HepG2 (cell line): ENCODE results near the gene VPS11. TPM values are rescaled to one million over a fixed set of nuclear protein-coding genes. Genes with fewer than 3 reads are reported as not detected.

Experiments
- BORCS8-MEF2B ChIP-seq: sonication (generic); formaldehyde crosslinking; IDR thresholded peaks from 2 replicates; pipeline ENCODE4 v1.8.0; 2022; ENCODE audit warnings: mild to moderate bottlenecking, missing genetic modification reagents
- EHMT2 ChIP-seq: fragments of 200-600 bp; sonication (generic); IDR thresholded peaks from 2 replicates; pipeline ENCODE4 v1.7.0; 2017; ENCODE audit warnings: antibody characterized with exemption, low read depth, low read length, borderline replicate concordance
- ETS1 ChIP-seq: sonication (generic); formaldehyde crosslinking; IDR thresholded peaks from 2 replicates; pipeline ENCODE4 v1.4.0; 2020; ENCODE audit warnings: missing genetic modification reagents
- HNF4A ChIP-seq: sonication (generic); formaldehyde crosslinking; IDR thresholded peaks from 2 replicates; pipeline ENCODE4 v1.4.0; 2020; ENCODE audit warnings: missing genetic modification reagents
- KLF16 ChIP-seq, 2 experiments: sonication (generic) in 1 of 2; formaldehyde crosslinking in 1 of 2; IDR thresholded peaks; 2 replicates each; pipeline versions ENCODE4 v1.6.1 to v1.8.0; 2016 to 2023; ENCODE audit warnings: missing genetic modification reagents in 2 of 2, missing compliant biosample characterization in 1 of 2
- MAF1 ChIP-seq: sonication (generic); formaldehyde crosslinking; IDR thresholded peaks from 2 replicates; pipeline ENCODE4 v1.5.0; 2020; ENCODE audit warnings: missing genetic modification reagents, borderline replicate concordance
- MXD1 ChIP-seq: sonication (generic); formaldehyde crosslinking; IDR thresholded peaks from 2 replicates; pipeline ENCODE4 v1.4.0; 2020; ENCODE audit warnings: mild to moderate bottlenecking, missing genetic modification reagents
- MYC ChIP-seq: sonication (generic); formaldehyde crosslinking; IDR thresholded peaks from 2 replicates; pipeline ENCODE4 v1.9.0; 2021; ENCODE audit warnings: missing genetic modification reagents, borderline replicate concordance
- NONO ChIP-seq, 2 experiments: fragments of 450-650 bp in 1 of 2; sonication (generic) in 1 of 2; formaldehyde crosslinking in 1 of 2; IDR thresholded peaks in 1 of 2; conservative IDR thresholded peaks in 1 of 2; 2 replicates each; pipeline versions ENCODE4 v1.6.1 to v1.8.0; 2017 to 2022; ENCODE audit warnings: mild to moderate bottlenecking in 1 of 2, missing genetic modification reagents in 1 of 2, moderate library complexity in 1 of 2
- NR0B2 ChIP-seq: sonication (generic); formaldehyde crosslinking; IDR thresholded peaks from 2 replicates; pipeline ENCODE4 v1.4.0; 2020; ENCODE audit warnings: mild to moderate bottlenecking, missing genetic modification reagents
- RXRA ChIP-seq: sonication (generic); formaldehyde crosslinking; IDR thresholded peaks from 2 replicates; pipeline ENCODE4 v1.5.1; 2020; ENCODE audit warnings: missing genetic modification reagents
- SCMH1 ChIP-seq: sonication (generic); formaldehyde crosslinking; IDR thresholded peaks from 2 replicates; pipeline ENCODE4 v1.9.0; 2021; ENCODE audit warnings: missing genetic modification reagents, mild to moderate bottlenecking, borderline replicate concordance
- SKI ChIP-seq: fragments of 450-650 bp; IDR thresholded peaks from one replicate; pipeline ENCODE4 v1.6.1; 2018; ENCODE audit warnings: mild to moderate bottlenecking; ENCODE audit not compliant: partially characterized antibody
- SMAD3 ChIP-seq: sonication (generic); formaldehyde crosslinking; IDR thresholded peaks from 2 replicates; pipeline ENCODE4 v1.4.0; 2020; ENCODE audit warnings: missing genetic modification reagents
- SPEN ChIP-seq: sonication (generic); formaldehyde crosslinking; IDR thresholded peaks from 2 replicates; pipeline ENCODE4 v1.5.1; 2020; ENCODE audit warnings: low read depth, mild to moderate bottlenecking, missing genetic modification reagents
- TCF7 ChIP-seq: sonication (generic); IDR thresholded peaks from 2 replicates; pipeline ENCODE4 v1.6.1; 2016; ENCODE audit warnings: antibody characterized with exemption, low read depth
- ZBTB10 ChIP-seq: sonication (generic); formaldehyde crosslinking; IDR thresholded peaks from 2 replicates; pipeline ENCODE4 v1.4.0; 2020; ENCODE audit warnings: missing genetic modification reagents, borderline replicate concordance
- ZMYM4 ChIP-seq: sonication (generic); formaldehyde crosslinking; IDR thresholded peaks from 2 replicates; pipeline ENCODE4 v1.8.1; 2023; ENCODE audit warnings: mild to moderate bottlenecking, missing genetic modification reagents
- ZNF138 ChIP-seq: sonication (generic); formaldehyde crosslinking; IDR thresholded peaks from 2 replicates; pipeline ENCODE4 v1.5.0; 2020; ENCODE audit warnings: mild to moderate bottlenecking, low read depth, missing genetic modification reagents
- ZNF224 ChIP-seq: sonication (generic); formaldehyde crosslinking; IDR thresholded peaks from 2 replicates; pipeline ENCODE4 v1.5.0; 2020; ENCODE audit warnings: mild to moderate bottlenecking, missing genetic modification reagents
- ZNF263 ChIP-seq: sonication (generic); formaldehyde crosslinking; IDR thresholded peaks from 2 replicates; pipeline ENCODE4 v1.4.0; 2020; ENCODE audit warnings: missing genetic modification reagents
- ZNF446 ChIP-seq: sonication (generic); formaldehyde crosslinking; IDR thresholded peaks from 2 replicates; pipeline ENCODE4 v1.5.0; 2020; ENCODE audit warnings: mild to moderate bottlenecking, missing genetic modification reagents
- ZNF510 ChIP-seq: sonication (generic); formaldehyde crosslinking; IDR thresholded peaks from 2 replicates; pipeline ENCODE4 v1.4.0; 2020; ENCODE audit warnings: low read depth, mild to moderate bottlenecking, missing genetic modification reagents
- polyA plus RNA-seq, 8 experiments: library from polyadenylated mRNA; depleted of rRNA in 3 of 8; stranded (reverse) in 7 of 8; unstranded in 1 of 8; fragments of >200 nt; fragmentation: Illumina TruSeq in 4 of 8; extraction: Trizol in 4 of 8; gene quantifications; 2 replicates each; pipeline versions ENCODE4 v1.2.1 to v1.2.3, GENCODE V29; 2011 to 2016; ENCODE audit warnings: low read depth in 4 of 8, missing spikeins in 1 of 8, mixed read lengths in 1 of 8; ENCODE audit not compliant: insufficient read depth in 1 of 8
- total RNA-seq, 5 experiments: library from RNA; depleted of rRNA; stranded (reverse); fragments of >200 nt; fragmentation: Illumina TruSeq; extraction: Trizol; gene quantifications; 2 replicates each; pipeline ENCODE4 v1.2.3, GENCODE V29; 2016; ENCODE audit warnings: low read depth in 1 of 5

Gene VPS11
- total and polyA plus RNA-seq, 2 of the 13 experiments (the other 11 are each of a cell fraction or from before 2014, with no cell fraction given) = 13.7 to 21.6 TPM

- no peak; the same call in 1 of the 2 replicates for TF ChIP-seq ZBTB10 (CRISPR knock-in tag)
- peak; percentile 49; the same call in 1 of the 2 replicates for TF ChIP-seq TCF7
- TF ChIP-seq ZNF446 (CRISPR knock-in tag) = 0 out of 2 replicates have a peak, but pooled peaks have one; percentile 65
- TF ChIP-seq SMAD3 (CRISPR knock-in tag) = no peak
- no peak for TF ChIP-seq SKI
- peak; percentile 35; the same call in 1 of the 2 replicates for TF ChIP-seq BORCS8-MEF2B (CRISPR knock-in tag)
- no peak for TF ChIP-seq ZNF224
- TF ChIP-seq MYC (CRISPR knock-in tag) = peak; percentile 47; the same call in 1 of the 2 replicates
- TF ChIP-seq MAF1 (CRISPR knock-in tag) = 0 out of 2 replicates have a peak, but pooled peaks have one; percentile 27
- no peak; the same call in 1 of the 2 replicates for TF ChIP-seq ZMYM4 (CRISPR knock-in tag)
- peak; percentile 20 for TF ChIP-seq SPEN (CRISPR knock-in tag)
- no peak for TF ChIP-seq ETS1
- TF ChIP-seq RXRA (CRISPR knock-in tag) = 0 out of 2 replicates have a peak, but pooled peaks have one; percentile 24
- no peak for TF ChIP-seq SCMH1
- no peak for TF ChIP-seq EHMT2
- no peak for TF ChIP-seq NONO (IDR thresholded peaks at IDR 0.05)
- peak; percentile 45; the same call in 1 of the 2 replicates for TF ChIP-seq NONO (CRISPR knock-in tag; conservative IDR thresholded peaks at IDR 0.05)
- no peak for TF ChIP-seq ZNF510
- TF ChIP-seq ZNF263 (CRISPR knock-in tag) = peak; percentile 96
- peak; percentile 67; the same call in 1 of the 2 replicates for TF ChIP-seq MXD1 (CRISPR knock-in tag)
- peak in 1 of 2 experiments; percentile 56; a peak in 1 of 4 replicates for TF ChIP-seq KLF16 (CRISPR knock-in tag; IDR thresholded peaks at IDR 0.05)
- TF ChIP-seq HNF4A (CRISPR knock-in tag) = no peak
- TF ChIP-seq ZNF138 (CRISPR knock-in tag) = 0 out of 2 replicates have a peak, but pooled peaks have one; percentile 30
- peak; percentile 30; the same call in 1 of the 2 replicates for TF ChIP-seq NR0B2 (CRISPR knock-in tag)
Observed at GRCh38 chr11:119106564-119107537, 39.2 kb downstream of the VPS11 start, which contains the start of gene C2CD2L (continued).
